GM18499 (cell line): ENCODE results near the gene FMNL3.

Source experiments
- ATAC-seq: cut with Tn5 transposase; IDR thresholded peaks from one replicate; pipeline ENCODE4 v1.9.1; 2021; ENCODE audit warnings: moderate number of reproducible peaks; ENCODE audit not compliant: insufficient read depth, unreplicated experiment

The FMNL3 gene

GRCh38 chr12:49655595-49656236 is 51.5 kb downstream of the FMNL3 start:
- ATAC-seq: no peak

- ATAC-seq: no peak
Observed at GRCh38 chr12:49654715-49655114, 52.5 kb downstream of the FMNL3 start.

- ATAC-seq: no peak
Observed at GRCh38 chr12:49652921-49653520, 54.2 kb downstream of the FMNL3 start.

GRCh38 chr12:49651855-49652254 is 55.4 kb downstream of the FMNL3 start:
- ATAC-seq: no peak

DNA sequence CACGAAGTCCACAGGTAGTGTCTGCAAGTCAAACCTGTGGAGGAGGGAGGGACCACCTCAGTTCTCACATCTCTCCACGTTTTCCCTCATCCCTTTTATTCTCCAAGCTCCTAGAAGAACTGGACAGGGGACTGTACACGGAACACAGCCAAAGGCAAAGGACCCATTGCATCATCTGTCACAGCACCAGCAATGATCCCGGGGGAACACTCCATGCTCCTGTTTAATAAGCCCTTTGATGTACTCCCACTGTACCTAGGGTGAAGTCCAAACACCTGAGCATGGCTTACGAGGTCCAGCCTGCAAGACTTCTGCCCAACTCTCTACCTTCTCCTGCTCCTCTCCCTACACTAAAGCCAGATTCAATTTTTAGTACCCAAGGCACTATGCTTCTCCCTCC is 57.3 kb downstream of the FMNL3 start:
- no peak for ATAC-seq

GRCh38 chr12:49649445-49649844 is 57.8 kb downstream of the FMNL3 start:
- no peak for ATAC-seq

- no peak for ATAC-seq
Observed at GRCh38 chr12:49648712-49649003, 58.5 kb downstream of the FMNL3 start.

DNA sequence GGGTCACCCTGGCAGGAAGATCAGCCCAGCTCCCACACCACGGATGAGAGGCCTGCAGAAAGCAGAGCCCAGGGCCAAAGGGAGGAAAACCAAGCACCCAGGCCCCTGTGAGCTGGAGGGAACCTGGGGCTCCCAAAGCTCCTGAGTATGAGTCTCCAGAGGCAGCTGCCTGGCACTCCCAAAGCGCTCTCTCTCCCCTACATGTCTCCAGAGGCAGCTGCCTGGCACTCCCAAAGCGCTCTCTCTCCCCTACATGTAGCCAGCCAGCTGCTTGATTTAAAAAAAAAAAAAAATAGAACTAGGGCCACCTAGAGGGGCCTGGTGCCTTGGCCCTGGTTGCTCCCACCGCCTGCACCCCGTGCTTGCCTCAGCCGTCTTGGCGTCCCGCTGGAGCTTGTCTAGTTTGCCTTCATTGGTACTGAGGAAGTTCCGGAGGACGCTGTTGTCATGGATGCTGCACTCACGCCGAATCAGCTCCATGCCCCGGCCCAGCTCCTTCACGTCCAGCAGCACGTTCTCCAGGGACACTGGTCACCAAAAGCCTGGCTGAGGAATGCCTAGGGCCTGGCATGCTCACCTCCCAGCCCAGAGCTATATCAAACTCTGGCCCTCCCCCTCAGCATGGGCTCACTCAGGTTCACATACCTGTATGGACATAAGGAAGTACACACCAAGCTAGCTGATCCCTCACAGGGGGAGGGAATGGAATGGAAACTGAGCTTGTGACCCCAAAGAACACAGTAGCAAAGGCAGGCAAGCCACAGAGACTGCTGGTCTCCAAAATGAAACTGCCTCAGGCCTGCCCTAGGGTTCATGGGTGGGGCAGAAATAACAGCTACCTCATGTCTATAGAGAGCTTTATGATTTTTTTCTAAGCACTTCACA is 59.1 kb downstream of the FMNL3 start:
- ATAC-seq: no peak

DNA sequence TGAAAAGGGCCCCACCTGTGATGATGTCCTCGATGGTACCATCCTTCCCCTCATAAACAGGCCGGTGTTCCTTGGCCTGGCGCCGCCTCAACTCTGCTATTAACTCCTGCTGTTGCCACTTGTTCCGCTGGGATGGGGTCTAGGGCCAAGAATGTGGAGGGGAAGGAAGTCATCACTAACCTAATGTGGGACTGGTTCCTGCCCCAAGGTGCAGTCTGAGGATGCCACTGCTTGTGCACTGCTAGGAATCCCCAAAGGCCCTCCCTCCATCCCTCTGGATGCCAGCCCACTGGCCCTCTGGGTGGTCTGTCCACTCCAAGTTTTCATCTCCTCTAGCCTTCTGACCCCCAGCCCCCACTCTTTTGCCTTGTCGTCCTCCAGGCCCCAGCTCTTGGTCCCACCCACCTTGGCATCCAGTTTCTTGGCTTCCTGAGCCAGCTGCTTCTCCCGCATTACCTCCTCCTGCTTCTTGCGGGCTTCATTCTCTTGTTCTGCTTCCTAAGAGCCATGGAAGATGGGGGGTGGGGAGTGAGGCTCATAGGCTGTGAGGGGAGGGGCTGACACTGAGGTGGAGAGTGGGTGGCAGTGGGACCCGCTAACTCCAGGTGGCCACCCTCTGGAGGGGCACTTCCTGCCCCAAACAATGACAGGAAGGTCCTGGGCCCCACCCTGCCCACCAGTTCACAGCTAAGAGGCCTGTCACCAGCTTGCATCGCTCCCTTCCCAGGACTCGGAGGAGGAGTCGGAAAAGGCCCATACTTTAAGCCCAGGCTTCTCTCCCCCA is 60.1 kb downstream of the FMNL3 start:
- no peak for ATAC-seq

GRCh38 chr12:49646331-49646830 is 60.8 kb downstream of the FMNL3 start:
- no peak for ATAC-seq

- no peak for ATAC-seq
Observed at GRCh38 chr12:49645146-49646039, 61.8 kb downstream of the FMNL3 start.

DNA sequence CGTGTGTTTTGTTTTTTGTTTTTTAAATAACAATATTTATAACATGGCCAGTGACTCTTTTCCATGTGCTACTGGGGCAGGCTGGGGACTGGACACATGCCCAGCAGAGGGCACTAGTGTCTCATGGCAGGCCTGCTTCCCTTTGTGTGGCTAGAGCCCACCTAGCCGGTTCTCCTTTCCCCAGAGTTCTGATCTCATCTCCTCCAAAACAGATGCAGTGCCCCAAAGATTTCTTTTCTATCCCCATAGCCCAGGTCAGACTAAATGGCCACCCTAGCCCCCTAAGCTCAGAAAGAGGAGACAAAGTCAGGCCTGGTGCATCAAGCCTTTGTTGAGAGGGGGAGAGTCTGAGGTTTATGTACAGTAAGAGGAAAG is 62.6 kb downstream of the FMNL3 start:
- no peak for ATAC-seq

DNA sequence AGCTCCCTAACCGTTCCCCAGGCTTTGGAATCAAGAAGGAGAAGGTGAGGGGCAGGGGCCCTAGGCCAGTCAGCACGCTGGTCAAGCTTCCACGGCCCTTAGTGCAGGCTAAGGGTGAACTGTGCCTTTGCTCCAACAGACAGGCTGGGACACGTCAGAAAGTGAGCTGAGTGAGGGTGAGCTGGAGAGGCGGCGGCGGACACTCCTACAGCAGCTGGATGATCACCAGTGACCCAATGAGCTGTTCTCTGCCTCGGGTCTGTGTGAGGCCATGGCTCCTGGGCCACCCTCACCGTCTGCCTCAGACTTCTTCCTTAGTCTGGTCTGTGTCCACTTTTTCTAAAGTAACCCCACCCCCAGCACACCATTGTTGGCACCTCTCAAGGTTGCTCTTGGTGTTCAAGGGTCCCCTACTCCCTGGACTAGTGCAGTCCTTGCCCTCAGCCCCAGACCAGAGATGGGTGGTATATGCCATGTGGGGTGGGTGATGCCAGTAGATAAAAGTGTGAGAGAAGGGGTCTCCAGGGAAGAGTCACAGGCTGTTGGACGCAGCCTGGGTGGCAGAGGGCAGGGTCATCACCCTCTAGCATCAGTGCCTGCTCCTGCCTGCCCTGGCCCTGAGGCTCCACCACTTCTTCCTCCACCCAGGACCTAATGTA is 63.1 kb downstream of the FMNL3 start:
- no peak for ATAC-seq

DNA sequence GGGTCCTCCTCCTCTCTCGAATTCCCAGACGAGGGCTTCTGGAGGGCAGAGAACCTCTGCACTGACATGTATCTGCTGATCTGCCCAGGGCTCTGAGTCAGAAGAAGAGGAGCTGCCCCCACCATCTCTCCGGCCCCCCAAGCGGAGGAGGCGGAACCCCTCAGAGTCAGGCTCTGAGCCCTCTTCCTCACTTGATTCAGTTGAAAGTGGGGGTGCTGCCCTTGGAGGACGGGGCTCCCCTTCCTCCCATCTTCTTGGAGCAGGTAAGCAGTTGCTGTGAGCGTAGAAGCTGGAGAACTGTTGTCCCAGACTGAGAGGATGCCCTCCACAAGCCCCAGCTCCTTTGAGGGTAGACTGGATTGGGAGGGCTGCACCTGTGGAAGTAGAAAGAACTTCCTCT is 64.1 kb downstream of the FMNL3 start:
- no peak for ATAC-seq

DNA sequence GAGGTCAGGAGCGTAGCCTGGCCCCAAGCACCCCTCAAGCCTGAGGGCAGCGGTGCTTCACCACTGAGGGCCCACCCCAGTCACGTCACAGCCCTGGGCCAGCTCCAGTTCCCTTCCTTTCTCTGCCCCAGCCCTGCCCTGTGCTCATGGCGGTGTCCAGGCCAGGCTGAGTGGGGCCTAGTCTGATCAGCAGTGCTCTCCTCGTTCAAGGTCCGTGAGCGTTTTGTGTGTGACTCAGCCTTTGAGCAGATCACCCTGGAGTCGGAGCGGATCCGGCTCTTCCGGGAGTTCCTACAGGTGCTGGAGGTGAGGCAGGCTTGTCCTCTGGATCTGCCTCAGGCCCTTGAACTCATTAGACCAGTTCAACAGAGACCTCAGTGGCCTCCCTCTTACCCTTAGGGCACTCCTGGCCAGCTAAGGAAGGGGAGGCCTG is 64.8 kb downstream of the FMNL3 start:
- ATAC-seq: no peak

DNA sequence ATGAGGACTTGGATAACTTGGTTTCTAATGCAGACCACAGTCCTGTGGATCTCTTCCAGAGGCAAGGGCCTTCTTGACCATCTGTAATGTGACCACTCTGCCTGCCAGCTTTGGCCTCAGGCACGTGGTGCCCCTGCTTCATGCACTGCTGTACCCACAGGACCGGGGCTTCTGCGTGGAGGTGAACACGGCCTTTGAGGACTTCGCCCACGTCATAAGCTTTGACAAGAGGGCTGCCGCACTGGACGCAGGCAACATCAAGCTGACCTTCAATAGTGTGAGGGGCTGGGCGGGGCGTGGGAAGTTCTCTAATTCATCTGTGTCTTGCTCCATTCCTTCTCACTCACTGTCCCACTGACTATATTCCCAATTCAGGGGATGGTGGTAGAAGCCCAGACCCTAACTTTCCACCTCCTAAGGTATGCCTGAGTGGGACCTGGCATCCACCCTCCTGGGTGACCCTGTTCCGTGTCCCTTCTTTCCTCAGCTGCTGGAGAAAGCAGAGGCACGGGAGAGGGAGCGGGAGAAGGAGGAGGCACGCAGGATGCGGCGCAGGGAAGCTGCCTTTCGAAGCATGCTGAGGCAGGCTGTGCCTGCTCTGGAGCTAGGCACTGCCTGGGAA is 65.3 kb downstream of the FMNL3 start:
- ATAC-seq: no peak

- ATAC-seq: no peak
Observed at GRCh38 chr12:49636979-49637755, 70.0 kb downstream of the FMNL3 start.

DNA sequence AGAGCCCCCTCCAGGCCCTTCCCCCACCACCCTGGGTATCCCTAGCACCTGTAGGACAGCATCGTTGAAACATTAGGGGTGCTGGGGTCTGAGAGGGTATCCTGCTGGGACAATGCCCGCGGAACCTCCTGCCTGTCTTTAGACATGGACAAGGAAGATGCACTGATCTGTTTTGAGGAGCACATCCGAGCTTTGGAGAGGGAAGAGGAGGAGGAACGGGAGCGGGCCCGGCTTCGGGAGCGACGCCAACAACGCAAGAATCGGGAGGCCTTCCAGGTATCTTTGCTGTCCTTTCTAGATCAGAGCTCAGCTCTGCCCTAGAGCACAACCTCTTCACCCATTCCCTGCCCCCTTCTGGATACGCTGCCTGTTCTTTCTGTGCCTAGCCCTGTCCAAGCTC is 70.6 kb downstream of the FMNL3 start:
- no peak for ATAC-seq
